OCI-LY1 (cell line): ENCODE measurements around the gene PRKCA.

Source experiments
- EZH2 ChIP-seq: fragments of 200-600 bp; sonication (generic), shearing (Covaris generic); IDR thresholded peaks from 2 replicates; pipeline ENCODE4 v1.8.0; 2017; ENCODE audit warnings: borderline replicate concordance, mixed run types, mild to moderate bottlenecking, antibody characterized with exemption, low read length, moderate library complexity, mixed read lengths
- TF ChIP-seq, protein P1 (sequence below): fragments of 200-600 bp; sonication (generic), shearing (Covaris generic); IDR thresholded peaks from 2 replicates; pipeline ENCODE4 v1.5.1; 2017; ENCODE audit warnings: mild to moderate bottlenecking, antibody characterized with exemption, low read length, moderate library complexity, mixed read lengths

DNA sequence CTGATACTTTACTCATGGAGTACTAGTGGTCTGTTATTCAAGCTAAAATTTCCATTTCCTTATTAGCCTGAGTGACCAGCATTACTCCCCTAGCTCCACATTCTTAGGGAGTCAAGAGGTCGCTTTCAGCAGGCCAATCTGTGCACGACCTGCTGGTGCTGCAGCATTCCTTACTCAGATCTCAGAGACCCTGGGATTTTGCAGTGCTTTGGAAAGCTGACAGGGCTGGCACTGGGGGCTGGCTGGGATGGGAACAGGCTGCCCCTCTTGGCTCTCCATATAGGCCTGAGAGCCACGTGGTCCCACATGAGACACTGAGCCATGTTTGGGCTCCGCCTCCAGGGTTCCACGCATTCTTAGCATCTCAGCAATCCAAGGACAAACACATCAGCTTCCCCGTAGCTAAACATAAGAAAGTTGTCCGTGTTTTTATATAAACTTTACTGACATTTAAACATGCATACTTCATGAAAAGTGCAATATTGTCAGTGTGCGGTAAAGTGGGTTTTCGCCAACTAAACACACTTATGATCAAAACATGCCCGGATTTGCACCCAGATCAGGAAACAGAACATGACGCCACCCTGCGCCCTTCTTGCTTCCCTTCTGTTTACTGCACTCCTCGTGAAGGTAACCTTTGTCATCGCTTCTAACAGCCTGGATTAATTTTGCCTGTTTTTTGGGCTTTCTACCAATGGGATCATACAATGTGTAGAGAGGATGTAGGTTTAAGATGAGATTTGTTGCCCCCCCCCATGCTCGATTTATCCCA is 278.0 kb downstream of the PRKCA start:
- TF ChIP-seq, protein P1, sequence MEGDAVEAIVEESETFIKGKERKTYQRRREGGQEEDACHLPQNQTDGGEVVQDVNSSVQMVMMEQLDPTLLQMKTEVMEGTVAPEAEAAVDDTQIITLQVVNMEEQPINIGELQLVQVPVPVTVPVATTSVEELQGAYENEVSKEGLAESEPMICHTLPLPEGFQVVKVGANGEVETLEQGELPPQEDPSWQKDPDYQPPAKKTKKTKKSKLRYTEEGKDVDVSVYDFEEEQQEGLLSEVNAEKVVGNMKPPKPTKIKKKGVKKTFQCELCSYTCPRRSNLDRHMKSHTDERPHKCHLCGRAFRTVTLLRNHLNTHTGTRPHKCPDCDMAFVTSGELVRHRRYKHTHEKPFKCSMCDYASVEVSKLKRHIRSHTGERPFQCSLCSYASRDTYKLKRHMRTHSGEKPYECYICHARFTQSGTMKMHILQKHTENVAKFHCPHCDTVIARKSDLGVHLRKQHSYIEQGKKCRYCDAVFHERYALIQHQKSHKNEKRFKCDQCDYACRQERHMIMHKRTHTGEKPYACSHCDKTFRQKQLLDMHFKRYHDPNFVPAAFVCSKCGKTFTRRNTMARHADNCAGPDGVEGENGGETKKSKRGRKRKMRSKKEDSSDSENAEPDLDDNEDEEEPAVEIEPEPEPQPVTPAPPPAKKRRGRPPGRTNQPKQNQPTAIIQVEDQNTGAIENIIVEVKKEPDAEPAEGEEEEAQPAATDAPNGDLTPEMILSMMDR: no peak
- no peak for TF ChIP-seq EZH2
